KMS-11 (cell line): ENCODE data around the gene KLHDC8B.

Source experiments
- H2AFZ ChIP-seq: fragments of 200-600 bp; sonication (generic); 2 replicates; pipeline ENCODE4 v1.6.1; 2016; ENCODE audit warnings: antibody characterized with exemption, mixed run types, low read depth
- H3K27ac ChIP-seq: fragments of 200-600 bp; sonication (generic); 2 replicates; pipeline ENCODE4 v1.6.1; 2016; ENCODE audit warnings: mild to moderate bottlenecking, mixed run types
- H3K27me3 ChIP-seq: fragments of 200-600 bp; sonication (generic); 2 replicates; pipeline ENCODE4 v1.6.1; 2017; ENCODE audit warnings: mild to moderate bottlenecking, low read depth, mixed run types, moderate library complexity; ENCODE audit not compliant: insufficient read depth
- H3K36me3 ChIP-seq: fragments of 200-600 bp; sonication (generic); 2 replicates; pipeline ENCODE4 v1.6.1; 2017; ENCODE audit warnings: mild to moderate bottlenecking, mixed run types; ENCODE audit not compliant: insufficient read depth
- H3K4me1 ChIP-seq: fragments of 200-600 bp; sonication (generic); 2 replicates; pipeline ENCODE4 v1.6.1; 2016; ENCODE audit warnings: mild to moderate bottlenecking, low read depth, mixed run types; ENCODE audit not compliant: poor library complexity, severe bottlenecking
- H3K4me2 ChIP-seq: fragments of 200-600 bp; sonication (generic); 2 replicates; pipeline ENCODE4 v1.7.0; 2016; ENCODE audit warnings: mild to moderate bottlenecking, mixed run types
- H3K4me3 ChIP-seq: fragments of 200-600 bp; sonication (generic); IDR thresholded peaks from 2 replicates; pipeline ENCODE4 v1.6.1; 2017; ENCODE audit warnings: low read depth, low read length, mixed read lengths; ENCODE audit not compliant: insufficient read depth
- H3K79me2 ChIP-seq: fragments of 200-600 bp; sonication (generic); 2 replicates; pipeline ENCODE4 v1.6.1; 2016; ENCODE audit warnings: low read depth, mixed run types; ENCODE audit not compliant: insufficient read depth
- H3K9ac ChIP-seq: fragments of 200-600 bp; sonication (generic); 2 replicates; pipeline ENCODE4 v1.6.1; 2016; ENCODE audit warnings: mild to moderate bottlenecking, mixed run types
- H4K20me1 ChIP-seq: fragments of 200-600 bp; sonication (generic); 2 replicates; pipeline ENCODE4 v1.6.1; 2016; ENCODE audit warnings: mild to moderate bottlenecking, mixed run types; ENCODE audit not compliant: insufficient read depth
- CTCF ChIP-seq: fragments of 200-600 bp; sonication (generic); conservative IDR thresholded peaks from 2 replicates; pipeline ENCODE4 v1.6.1; 2017; ENCODE audit warnings: low read depth, mild to moderate bottlenecking, antibody characterized with exemption, low read length, moderate library complexity, mixed read lengths

KLHDC8B gene

GRCh38 chr3:49134471-49135265 lies 36.7 kb upstream of the KLHDC8B start:
- no peak overlapping the region for H2AFZ ChIP-seq
- no peak overlapping the region for H3K4me2 ChIP-seq
- H3K9ac ChIP-seq = no peak overlapping the region
- no peak overlapping the region for H3K4me3 ChIP-seq
- no peaks in the 10 kb centered on the region for H3K4me1 ChIP-seq
- no peak overlapping the region for H3K27ac ChIP-seq
- H3K79me2 ChIP-seq = no peaks in the 10 kb centered on the region
- H3K36me3 ChIP-seq = no peaks in the 10 kb centered on the region
- no peak for TF ChIP-seq CTCF
- no peaks in the 10 kb centered on the region for H3K27me3 ChIP-seq
- no peaks in the 10 kb centered on the region for H4K20me1 ChIP-seq

- no peak for TF ChIP-seq CTCF
- H3K27ac ChIP-seq = no peak overlapping the region
- H3K27me3 ChIP-seq = no peaks in the 10 kb centered on the region
- H2AFZ ChIP-seq = no peak overlapping the region
- no peaks in the 10 kb centered on the region for H3K36me3 ChIP-seq
- H3K4me2 ChIP-seq = no peak overlapping the region
- H3K4me1 ChIP-seq = no peaks in the 10 kb centered on the region
- no peak overlapping the region for H3K9ac ChIP-seq
- no peaks in the 10 kb centered on the region for H3K79me2 ChIP-seq
- H4K20me1 ChIP-seq = no peaks in the 10 kb centered on the region
- no peak overlapping the region for H3K4me3 ChIP-seq
Measured at GRCh38 chr3:49135499-49135898, 35.9 kb upstream of the KLHDC8B start.

- no peaks in the 10 kb centered on the region for H3K4me1 ChIP-seq
- no peak for TF ChIP-seq CTCF
- H3K27me3 ChIP-seq = no peaks in the 10 kb centered on the region
- no peaks in the 10 kb centered on the region for H4K20me1 ChIP-seq
- H3K9ac ChIP-seq = no peak overlapping the region
- no peaks in the 10 kb centered on the region for H3K36me3 ChIP-seq
- H3K79me2 ChIP-seq = no peaks in the 10 kb centered on the region
- H3K4me2 ChIP-seq = no peak overlapping the region
- H3K4me3 ChIP-seq = no peak overlapping the region
- H3K27ac ChIP-seq = no peak overlapping the region
- no peak overlapping the region for H2AFZ ChIP-seq
Measured at GRCh38 chr3:49140080-49140479, 31.3 kb upstream of the KLHDC8B start.

- H3K9ac ChIP-seq = no peak overlapping the region
- no peak overlapping the region for H3K4me3 ChIP-seq
- no peaks in the 10 kb centered on the region for H3K36me3 ChIP-seq
- no peaks in the 10 kb centered on the region for H4K20me1 ChIP-seq
- H3K79me2 ChIP-seq = no peaks in the 10 kb centered on the region
- H3K4me1 ChIP-seq = no peaks in the 10 kb centered on the region
- TF ChIP-seq CTCF = no peak
- no peak overlapping the region for H3K4me2 ChIP-seq
- H2AFZ ChIP-seq = no peak overlapping the region
- H3K27me3 ChIP-seq = no peaks in the 10 kb centered on the region
- no peak overlapping the region for H3K27ac ChIP-seq
Measured at GRCh38 chr3:49148159-49148558, 23.2 kb upstream of the KLHDC8B start.
